Ovary (tissue), 9 donors: ENCODE data around the gene SCRN2. TPM values are rescaled to one million over a fixed set of nuclear protein-coding genes. Genes with fewer than 3 reads are reported as not detected.

Source experiments
- DNase-seq, 5 donors: peaks; one replicate each; pipeline ENCODE4 v3.0.0-alpha.2; 2019 to 2020
- H3K27ac ChIP-seq, 2 donors: fragments of 200-600 bp; one replicate each; pipeline versions ENCODE4 v1.5.1 to v1.8.0; 2019 to 2022
- H3K27me3 ChIP-seq: fragments of 200-600 bp; one replicate; pipeline ENCODE4 v1.8.0; 2022
- H3K36me3 ChIP-seq: fragments of 200-600 bp; sonication (generic); one replicate; pipeline ENCODE4 v1.5.1; 2019
- H3K4me1 ChIP-seq: one replicate; pipeline ENCODE4 v1.8.1; 2013; ENCODE audit warnings: mild to moderate bottlenecking, moderate library complexity; ENCODE audit not compliant: insufficient read depth
- H3K4me3 ChIP-seq: fragments of 200-600 bp; sonication (generic); one replicate; pipeline ENCODE4 v1.5.1; 2017
- H3K9me3 ChIP-seq, 2 donors: fragments of 200-600 bp in 1 of 2; sonication (generic) in 1 of 2; one replicate each; pipeline versions ENCODE4 v1.5.1 to v1.8.1; 2013 to 2019; ENCODE audit warnings: mild to moderate bottlenecking in 1 of 2, moderate library complexity in 1 of 2
- CTCF ChIP-seq, 3 donors: fragments of 450-650 bp in 2 of 3; fragments of 200-600 bp in 1 of 3; IDR thresholded peaks; one replicate each; pipeline versions ENCODE4 v1.5.1 to v1.8.0; 2016 to 2022; ENCODE audit warnings: antibody characterized with exemption in 3 of 3, mild to moderate bottlenecking in 1 of 3
- EP300 ChIP-seq: sonication (generic); formaldehyde crosslinking; IDR thresholded peaks from one replicate; pipeline ENCODE4 v1.6.1; 2017; ENCODE audit warnings: antibody characterized with exemption
- POLR2A ChIP-seq: fragments of 450-650 bp; IDR thresholded peaks from one replicate; pipeline ENCODE4 v1.6.1; 2017; ENCODE audit warnings: antibody characterized with exemption, mild to moderate bottlenecking, moderate library complexity
- WGBS, 3 donors: extraction: QIAGEN DNeasy Blood & Tissue Kit in 1 of 3; methylation state at CpG; one replicate each; pipeline versions ENCODE4 v1.1.5 to v1.1.7; 2013 to 2017; 5-methylcytosine and 5-hydroxymethylcytosine counted together
- intact Hi-C, 4 donors: fragments of 100-400 bp; cut with DNase I; formaldehyde crosslinking; loops; one replicate each; pipeline versions ENCODE4 v1.11.0 to v1.15.1; 2022 to 2023
- polyA plus RNA-seq, 2 donors: library from polyadenylated mRNA; stranded (reverse); fragments of 200-250 nt in 1 of 2; fragments of 350-450 nt in 1 of 2; fragmentation: Illumina TruSeq in 1 of 2; extraction: RNeasy Lipid Tissue Mini Kit (QIAGEN cat#74804) in 1 of 2; gene quantifications; one replicate each; pipeline ENCODE4 v1.2.3, GENCODE V29; 2013 to 2014
- total RNA-seq, 7 donors: library from RNA; depleted of rRNA in 2 of 7; stranded (reverse); fragments of >200 nt in 2 of 7; fragmentation: NEBNext Ultra II Directional in 3 of 7; extraction: Animal tissue kit (Norgen Biotek cat#: 25700) in 3 of 7; gene quantifications; one replicate each; pipeline versions ENCODE4 v1.1.0 to v1.2.4, GENCODE V29; 2016 to 2023
- donor health status: DM: no; HTN: no; CAD: no; lungs with moderate emphysema.
- donor health status: DM: no; HTN: no; CAD: no.
- donor health status: Bipolar disorder and iron deficiency.
- donor health status: DM: yes; HTN: yes; CAD: no.
- donor health status: DM: no; HTN: no; CAD: no.
- donor health status: DM: yes; HTN: yes; CAD: no.

Gene SCRN2
- total and polyA plus RNA-seq, 9 donors, result 5.6 to 45.5 (median 36.8) TPM

GRCh38 chr17:47821424-47822391 is 19.4 kb downstream of the SCRN2 start, which contains the start of gene OSBPL7:
Gene OSBPL7, minus strand, starts transcription at chr17:47821794. Its CDS starts 1,516 bp downstream, at chr17:47820278.
- H3K36me3 ChIP-seq, result no peaks in the 10 kb centered on the region
- peak within 1 kb of the TSS; percentile 51 for H3K4me3 ChIP-seq
- peaks cover 9% of the 10 kb centered on the region for H3K4me1 ChIP-seq
- intact Hi-C loops, result no loop called here
- no peaks in the 10 kb centered on the region for H3K9me3 ChIP-seq
- DNase-seq, result peak; percentile 70 to 78 (median 77)
- H3K27ac ChIP-seq, result peak within 1 kb of the TSS in 1 of 2 donors; percentile 13
- WGBS, 3 donors, result 2 to 7% (median 4%) methylated on average over 20 to 21 of the region's 21 CpGs
- TF ChIP-seq EP300, result no peak
- no peak for TF ChIP-seq POLR2A
- TF ChIP-seq CTCF (IDR thresholded peaks at IDR 0.05), result no peak
- H3K27me3 ChIP-seq, result no peaks in the 10 kb centered on the region

GRCh38 chr17:47821031-47821423 is 20.0 kb downstream of the SCRN2 start:
- Histone ChIP-seq H3K36me3 (no peaks in the 10 kb centered on the region), H3K27ac (peak overlapping the region in 1 of 2 donors; percentile 13), H3K4me1 (peaks cover 9% of the 10 kb centered on the region), H3K4me3 (peak overlapping the region; percentile 51), H3K27me3 (no peaks in the 10 kb centered on the region), H3K9me3 (no peaks in the 10 kb centered on the region)
- intact Hi-C loops, result no loop called here
- 5 to 8% (median 5%) methylated on average over 3 to 4 of the region's 4 CpGs for WGBS, 3 donors
- TF ChIP-seq EP300, result no peak
- TF ChIP-seq CTCF (IDR thresholded peaks at IDR 0.05), result no peak
- TF ChIP-seq POLR2A, result no peak
- DNase-seq, result no peak

DNA sequence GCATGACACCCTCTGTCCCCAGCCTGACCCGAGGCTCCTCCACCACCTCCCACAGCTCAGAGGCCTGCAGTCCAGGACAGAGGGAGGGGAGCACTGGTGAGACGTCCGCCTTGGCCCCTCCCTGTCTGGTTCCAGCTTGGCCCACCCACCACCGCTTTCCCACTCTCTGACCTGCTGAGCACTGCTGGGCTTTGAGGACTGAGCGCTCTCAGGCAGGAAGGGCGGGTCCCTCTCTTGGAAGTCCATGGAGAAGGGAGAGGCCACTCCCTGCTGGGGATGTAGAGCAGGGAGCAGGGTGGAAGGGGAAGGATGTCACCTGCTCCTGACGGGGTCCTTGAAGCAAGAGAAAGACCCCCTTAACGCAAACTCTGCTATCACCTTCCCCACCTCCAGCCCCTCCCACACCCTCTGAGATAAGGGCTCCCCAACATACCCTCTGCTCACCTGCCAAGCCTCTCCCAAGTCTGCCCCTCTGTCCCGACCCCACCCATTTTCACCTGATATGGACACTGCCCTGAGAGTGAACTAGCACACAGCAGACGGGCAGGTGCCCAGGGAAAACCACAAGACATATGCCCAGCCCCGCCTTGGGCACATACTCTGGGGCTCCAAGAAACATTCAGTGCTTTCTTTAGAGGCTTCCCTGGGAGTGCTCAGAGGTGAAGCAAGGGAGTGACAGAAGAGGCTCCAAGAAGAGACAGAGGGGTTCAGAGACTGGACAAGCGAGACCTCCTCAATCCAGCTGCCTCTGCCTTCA is 20.9 kb downstream of the SCRN2 start:
- 61 to 69% (median 68%) methylated on average over 12 of the region's 12 CpGs for WGBS, 3 donors
- no peaks in the 10 kb centered on the region for H3K36me3 ChIP-seq
- H3K9me3 ChIP-seq, result no peaks in the 10 kb centered on the region
- no peak overlapping the region for H3K27ac ChIP-seq
- no peaks in the 10 kb centered on the region for H3K27me3 ChIP-seq
- intact Hi-C loops, result no loop called here
- no peak for TF ChIP-seq POLR2A
- H3K4me1 ChIP-seq, result peaks cover 9% of the 10 kb centered on the region
- no peak for DNase-seq
- H3K4me3 ChIP-seq, result peak overlapping the region; percentile 51

DNA sequence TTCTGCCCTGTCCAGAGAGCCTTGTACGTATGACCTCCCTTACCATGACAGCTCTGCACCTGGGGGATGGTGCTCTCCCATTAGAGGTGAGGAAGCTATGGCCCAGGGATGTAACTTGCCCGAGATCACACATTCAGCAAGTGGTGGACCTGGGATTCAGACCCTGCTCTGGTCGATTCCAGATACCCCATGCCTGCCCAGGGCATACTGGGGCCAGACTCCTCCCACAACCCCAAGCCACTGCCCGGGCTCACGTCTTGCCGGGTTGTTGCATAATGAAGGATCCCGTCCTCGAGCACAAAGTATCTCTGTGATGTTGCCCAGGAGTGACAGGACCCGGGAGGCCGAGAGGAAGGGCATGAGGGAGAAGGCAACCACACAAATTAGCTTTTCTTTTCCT is 21.6 kb downstream of the SCRN2 start:
- no peak overlapping the region for H3K27ac ChIP-seq
- no peaks in the 10 kb centered on the region for H3K27me3 ChIP-seq
- intact Hi-C loops, result no loop called here
- H3K4me3 ChIP-seq, result no peak overlapping the region
- H3K36me3 ChIP-seq, result no peaks in the 10 kb centered on the region
- DNase-seq, result no peak
- TF ChIP-seq CTCF (IDR thresholded peaks at IDR 0.05), result no peak
- no peak for TF ChIP-seq POLR2A
- no peak for TF ChIP-seq EP300
- no peaks in the 10 kb centered on the region for H3K9me3 ChIP-seq
- WGBS, 3 donors, result 73 to 79% (median 73%) methylated on average over 10 of the region's 10 CpGs
- H3K4me1 ChIP-seq, result peaks cover 9% of the 10 kb centered on the region
